GM12878 (cell line): ENCODE measurements around the gene TBC1D24. TPM values are rescaled to one million over a fixed set of nuclear protein-coding genes. Genes with fewer than 3 reads are reported as not detected.

Experiments
- DPF2 ChIP-seq: fragments of 450-650 bp; IDR thresholded peaks from 2 replicates; pipeline ENCODE4 v1.6.1; 2017; ENCODE audit warnings: mild to moderate bottlenecking
- EED ChIP-seq: sonication (generic); IDR thresholded peaks from 2 replicates; pipeline ENCODE4 v1.6.1; 2016; ENCODE audit warnings: antibody characterized with exemption, low read depth
- FOXK2 ChIP-seq: fragments of 450-650 bp; IDR thresholded peaks from 2 replicates; pipeline ENCODE4 v1.6.1; 2017; ENCODE audit warnings: mild to moderate bottlenecking, moderate library complexity
- HCFC1 ChIP-seq: fragments of 150-350 bp; IDR thresholded peaks from 2 replicates; pipeline ENCODE4 v1.6.1; 2014; ENCODE audit warnings: low read length
- LARP7 ChIP-seq: fragments of 450-650 bp; IDR thresholded peaks from 2 replicates; pipeline ENCODE4 v1.6.1; 2017; ENCODE audit warnings: mild to moderate bottlenecking
- NFYB ChIP-seq: IDR thresholded peaks from 2 replicates; pipeline ENCODE4 v1.6.1; 2011; ENCODE audit warnings: low read depth, mild to moderate bottlenecking, low read length, improper control_type of control experiment, moderate library complexity; ENCODE audit not compliant: insufficient read depth
- POLR2A ChIP-seq: IDR thresholded peaks from 2 replicates; pipeline ENCODE4 v1.6.1; 2011; ENCODE audit warnings: low read depth, mild to moderate bottlenecking, low read length
- POLR2AphosphoS5 ChIP-seq: IDR thresholded peaks from 2 replicates; pipeline ENCODE4 v1.6.1; 2011; ENCODE audit warnings: mild to moderate bottlenecking, low read length, inconsistent platforms
- RELA ChIP-seq: fragments of 450-650 bp; IDR thresholded peaks from 2 replicates; pipeline ENCODE4 v1.8.0; 2014; ENCODE audit warnings: borderline replicate concordance; ENCODE audit not compliant: partially characterized antibody
- RUNX3 ChIP-seq: IDR thresholded peaks from 2 replicates; pipeline ENCODE4 v1.6.1; 2012; ENCODE audit warnings: low read length, inconsistent platforms
- SMAD5 ChIP-seq: IDR thresholded peaks from 2 replicates; pipeline ENCODE4 v1.6.1; 2016; ENCODE audit warnings: antibody characterized with exemption, low read depth
- SMARCA5 ChIP-seq: fragments of 450-650 bp; IDR thresholded peaks from 2 replicates; pipeline ENCODE4 v1.6.1; 2017; ENCODE audit warnings: mild to moderate bottlenecking
- SREBF1 ChIP-seq: IDR thresholded peaks from 2 replicates; pipeline ENCODE4 v1.6.1; 2012; ENCODE audit warnings: mild to moderate bottlenecking, low read length
- TAF1 ChIP-seq: IDR thresholded peaks from 2 replicates; pipeline ENCODE4 v1.6.1; 2011; ENCODE audit warnings: mild to moderate bottlenecking, low read depth, low read length, borderline replicate concordance
- TARDBP ChIP-seq: IDR thresholded peaks from 2 replicates; pipeline ENCODE4 v1.6.1; 2016; ENCODE audit warnings: borderline replicate concordance
- TCF3 ChIP-seq: IDR thresholded peaks from 2 replicates; pipeline ENCODE4 v1.6.1; 2012; ENCODE audit warnings: low read depth, mild to moderate bottlenecking, low read length, borderline replicate concordance; ENCODE audit not compliant: insufficient read depth
- YY1 ChIP-seq: IDR thresholded peaks from 2 replicates; pipeline ENCODE4 v1.6.1; 2011; ENCODE audit warnings: low read depth, mild to moderate bottlenecking, low read length
- polyA plus RNA-seq, 11 experiments: library from polyadenylated mRNA; depleted of rRNA in 4 of 11; unstranded in 6 of 11; stranded (reverse) in 5 of 11; fragments of >200 nt; fragmentation: Nextera tagmentation in 4 of 11; fragmentation: Illumina TruSeq in 1 of 11; extraction: Ambion mirVana in 4 of 11; extraction: Trizol in 1 of 11; gene quantifications; 1 replicate in 1 of 11; 2 replicates in 10 of 11; pipeline versions ENCODE4 v1.2.1 to v1.2.3, GENCODE V29; 2011 to 2016; ENCODE audit warnings: inconsistent platforms in 2 of 11, missing spikeins in 2 of 11, low read depth in 1 of 11
- total RNA-seq, 4 experiments: library from RNA; depleted of rRNA in 3 of 4; stranded (reverse); fragments of >200 nt in 3 of 4; fragmentation: Illumina TruSeq in 1 of 4; extraction: Trizol in 1 of 4; gene quantifications; 2 replicates each; pipeline versions ENCODE4 v1.2.1 to v1.2.3, GENCODE V29; 2013 to 2021
- TF ChIP-seq, protein P1 (sequence below): fragments of 450-650 bp; IDR thresholded peaks from 2 replicates; pipeline ENCODE4 v1.6.1; 2014; ENCODE audit warnings: mild to moderate bottlenecking
- TF ChIP-seq, protein P2 (sequence below): fragments of 450-650 bp; IDR thresholded peaks from 2 replicates; pipeline ENCODE4 v1.6.1; 2016; ENCODE audit warnings: mild to moderate bottlenecking
- TF ChIP-seq, protein P3 (sequence below): fragments of 450-650 bp; IDR thresholded peaks from 2 replicates; pipeline ENCODE4 v1.6.1; 2017; ENCODE audit warnings: low read depth, mild to moderate bottlenecking, moderate library complexity

The TBC1D24 gene
- total and polyA plus RNA-seq, 10 of the 15 experiments (the other 5 are each of a cell fraction or from before 2014, with no cell fraction given), result 1.1 to 9.6 (median 4.5) TPM

GRCh38 chr16:2429034-2429770 lies 45.7 kb upstream of the TBC1D24 start, which contains the start of gene CCNF (continued):
- TF ChIP-seq, protein P1, sequence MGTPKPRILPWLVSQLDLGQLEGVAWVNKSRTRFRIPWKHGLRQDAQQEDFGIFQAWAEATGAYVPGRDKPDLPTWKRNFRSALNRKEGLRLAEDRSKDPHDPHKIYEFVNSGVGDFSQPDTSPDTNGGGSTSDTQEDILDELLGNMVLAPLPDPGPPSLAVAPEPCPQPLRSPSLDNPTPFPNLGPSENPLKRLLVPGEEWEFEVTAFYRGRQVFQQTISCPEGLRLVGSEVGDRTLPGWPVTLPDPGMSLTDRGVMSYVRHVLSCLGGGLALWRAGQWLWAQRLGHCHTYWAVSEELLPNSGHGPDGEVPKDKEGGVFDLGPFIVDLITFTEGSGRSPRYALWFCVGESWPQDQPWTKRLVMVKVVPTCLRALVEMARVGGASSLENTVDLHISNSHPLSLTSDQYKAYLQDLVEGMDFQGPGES, result peak; percentile 60; the same call in 1 of the 2 replicates
- peak; percentile 92 for TF ChIP-seq NFYB
- TF ChIP-seq EED, result 0 out of 2 replicates have a peak, but pooled peaks have one; percentile 4
- peak; percentile 68; the same call in 1 of the 2 replicates for TF ChIP-seq SMARCA5
- peak; percentile 54 for TF ChIP-seq DPF2
- TF ChIP-seq LARP7, result peak; percentile 91; the same call in 1 of the 2 replicates
- no peak for TF ChIP-seq TARDBP
- TF ChIP-seq YY1, result no peak
- TF ChIP-seq SREBF1, result no peak
- TF ChIP-seq, protein P2, sequence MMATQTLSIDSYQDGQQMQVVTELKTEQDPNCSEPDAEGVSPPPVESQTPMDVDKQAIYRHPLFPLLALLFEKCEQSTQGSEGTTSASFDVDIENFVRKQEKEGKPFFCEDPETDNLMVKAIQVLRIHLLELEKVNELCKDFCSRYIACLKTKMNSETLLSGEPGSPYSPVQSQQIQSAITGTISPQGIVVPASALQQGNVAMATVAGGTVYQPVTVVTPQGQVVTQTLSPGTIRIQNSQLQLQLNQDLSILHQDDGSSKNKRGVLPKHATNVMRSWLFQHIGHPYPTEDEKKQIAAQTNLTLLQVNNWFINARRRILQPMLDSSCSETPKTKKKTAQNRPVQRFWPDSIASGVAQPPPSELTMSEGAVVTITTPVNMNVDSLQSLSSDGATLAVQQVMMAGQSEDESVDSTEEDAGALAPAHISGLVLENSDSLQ, result no peak
- TF ChIP-seq POLR2A, result peak; percentile 80
- no peak for TF ChIP-seq HCFC1
- 0 out of 2 replicates have a peak, but pooled peaks have one; percentile 24 for TF ChIP-seq TAF1
- peak; percentile 63; the same call in 1 of the 2 replicates for TF ChIP-seq POLR2AphosphoS5
- no peak for TF ChIP-seq FOXK2
- TF ChIP-seq, protein P3, sequence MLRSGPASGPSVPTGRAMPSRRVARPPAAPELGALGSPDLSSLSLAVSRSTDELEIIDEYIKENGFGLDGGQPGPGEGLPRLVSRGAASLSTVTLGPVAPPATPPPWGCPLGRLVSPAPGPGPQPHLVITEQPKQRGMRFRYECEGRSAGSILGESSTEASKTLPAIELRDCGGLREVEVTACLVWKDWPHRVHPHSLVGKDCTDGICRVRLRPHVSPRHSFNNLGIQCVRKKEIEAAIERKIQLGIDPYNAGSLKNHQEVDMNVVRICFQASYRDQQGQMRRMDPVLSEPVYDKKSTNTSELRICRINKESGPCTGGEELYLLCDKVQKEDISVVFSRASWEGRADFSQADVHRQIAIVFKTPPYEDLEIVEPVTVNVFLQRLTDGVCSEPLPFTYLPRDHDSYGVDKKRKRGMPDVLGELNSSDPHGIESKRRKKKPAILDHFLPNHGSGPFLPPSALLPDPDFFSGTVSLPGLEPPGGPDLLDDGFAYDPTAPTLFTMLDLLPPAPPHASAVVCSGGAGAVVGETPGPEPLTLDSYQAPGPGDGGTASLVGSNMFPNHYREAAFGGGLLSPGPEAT, result no peak
- TF ChIP-seq SMAD5, result no peak
- TF ChIP-seq TCF3, result no peak
- TF ChIP-seq RUNX3, result no peak
- TF ChIP-seq RELA, result peak; percentile 50
